GM23338 (cell line): Measurements from ENCODE around the gene MAP3K14. TPM values are rescaled to one million over a fixed set of nuclear protein-coding genes. Genes with fewer than 3 reads are reported as not detected.

Experiments used
- ATAC-seq: fragments of 200-7000 bp; cut with Tn5 transposase; 3 replicates; pipeline ENCODE4 v1.9.1; 2020
- DNase-seq: peaks from one replicate; pipeline ENCODE4 v3.0.0-alpha.2; 2015; ENCODE audit warnings: low spot score
- H2AFZ ChIP-seq: fragments of 200-600 bp; sonication (generic); 2 replicates; pipeline ENCODE4 v1.8.0; 2016; ENCODE audit warnings: antibody characterized with exemption, mild to moderate bottlenecking, moderate library complexity
- H3F3A ChIP-seq: fragments of 200-600 bp; sonication (generic); replicated peaks from 2 replicates; pipeline ENCODE4 v1.8.0; 2017; ENCODE audit warnings: antibody characterized with exemption, mixed run types, low read depth
- H3K27ac ChIP-seq: fragments of 200-600 bp; sonication (generic); 2 replicates; pipeline ENCODE4 v1.6.1; 2016; ENCODE audit warnings: low read depth
- H3K27me3 ChIP-seq: fragments of 200-600 bp; sonication (generic); 2 replicates; pipeline ENCODE4 v1.8.0; 2016; ENCODE audit warnings: mild to moderate bottlenecking, mixed run types, moderate library complexity; ENCODE audit not compliant: insufficient read depth
- H3K36me3 ChIP-seq: fragments of 200-600 bp; sonication (generic); 2 replicates; pipeline ENCODE4 v1.8.0; 2016; ENCODE audit warnings: mild to moderate bottlenecking; ENCODE audit not compliant: insufficient read depth
- H3K4me1 ChIP-seq: fragments of 200-600 bp; sonication (generic); 2 replicates; pipeline ENCODE4 v1.8.0; 2016; ENCODE audit warnings: mild to moderate bottlenecking, moderate library complexity; ENCODE audit not compliant: insufficient read depth
- H3K4me2 ChIP-seq: fragments of 200-600 bp; sonication (generic); 2 replicates; pipeline ENCODE4 v1.7.1; 2017; ENCODE audit warnings: mixed run types
- H3K4me3 ChIP-seq: fragments of 200-600 bp; sonication (generic); 2 replicates; pipeline ENCODE4 v1.6.1; 2016; ENCODE audit warnings: mixed run types
- H3K79me2 ChIP-seq: fragments of 200-600 bp; sonication (generic); replicated peaks from 2 replicates; pipeline ENCODE4 v1.8.0; 2017; ENCODE audit warnings: mild to moderate bottlenecking; ENCODE audit not compliant: insufficient read depth
- H3K9me2 ChIP-seq: fragments of 200-600 bp; sonication (generic); 2 replicates; pipeline ENCODE4 v1.8.0; 2017; ENCODE audit not compliant: insufficient read depth
- H4K20me1 ChIP-seq: fragments of 200-600 bp; sonication (generic); replicated peaks from 2 replicates; pipeline ENCODE4 v1.8.0; 2017; ENCODE audit warnings: mild to moderate bottlenecking; ENCODE audit not compliant: insufficient read depth
- H3K27ac Mint-ChIP-seq: 2 replicates; pipeline ENCODE4 v1.8.0; 2020; ENCODE audit warnings: inconsistent platforms, mild to moderate bottlenecking, moderate library complexity, mixed read lengths
- H3K27me3 Mint-ChIP-seq: 3 replicates; pipeline ENCODE4 v1.8.0; 2022; ENCODE audit warnings: low read depth, mild to moderate bottlenecking, moderate library complexity, mixed read lengths, inconsistent platforms; ENCODE audit not compliant: insufficient read depth, poor library complexity
- H3K36me3 Mint-ChIP-seq: 3 replicates; pipeline ENCODE4 v1.8.0; 2021; ENCODE audit warnings: low read depth, mild to moderate bottlenecking, inconsistent platforms, moderate library complexity, mixed read lengths
- H3K4me1 Mint-ChIP-seq: 3 replicates; pipeline ENCODE4 v1.8.0; 2020; ENCODE audit warnings: mild to moderate bottlenecking, inconsistent platforms, mixed read lengths
- H3K4me3 Mint-ChIP-seq: 3 replicates; pipeline ENCODE4 v1.8.0; 2021; ENCODE audit warnings: moderate library complexity, mild to moderate bottlenecking, inconsistent platforms, mixed read lengths
- H3K9me3 Mint-ChIP-seq: 3 replicates; pipeline ENCODE4 v1.8.0; 2020; ENCODE audit warnings: moderate library complexity, mild to moderate bottlenecking, inconsistent platforms, mixed read lengths
- CREB1 ChIP-seq: fragments of 250-450 bp; sonication (Bioruptor Pico); IDR thresholded peaks from 2 replicates; pipeline ENCODE4 v1.5.0; 2020; ENCODE audit warnings: low read depth, mild to moderate bottlenecking, moderate library complexity
- EZH2 ChIP-seq: fragments of 200-600 bp; sonication (generic); IDR thresholded peaks from one replicate; pipeline ENCODE4 v1.8.0; 2017; ENCODE audit warnings: antibody characterized with exemption, mild to moderate bottlenecking, low read depth; ENCODE audit not compliant: unreplicated experiment
- EZH2phosphoT487 ChIP-seq: fragments of 200-600 bp; sonication (generic); IDR thresholded peaks from one replicate; pipeline ENCODE4 v1.8.1; 2018; ENCODE audit warnings: antibody characterized with exemption; ENCODE audit not compliant: unreplicated experiment
- JUNB ChIP-seq: IDR thresholded peaks from one replicate; pipeline ENCODE4 v1.6.1; 2016; ENCODE audit warnings: antibody characterized with exemption; ENCODE audit not compliant: unreplicated experiment
- POLR2AphosphoS5 ChIP-seq: IDR thresholded peaks from 2 replicates; pipeline ENCODE4 v1.6.1; 2016; ENCODE audit warnings: antibody characterized with exemption, low read depth
- STAT1 ChIP-seq: IDR thresholded peaks from one replicate; pipeline ENCODE4 v1.6.1; 2016; ENCODE audit warnings: antibody characterized with exemption; ENCODE audit not compliant: unreplicated experiment
- ZNF114 ChIP-seq: fragments of 250-450 bp; sonication (Bioruptor Pico); IDR thresholded peaks from 2 replicates; pipeline ENCODE4 v1.5.0; 2020; ENCODE audit warnings: mild to moderate bottlenecking, moderate library complexity
- ZNF331 ChIP-seq: fragments of 250-450 bp; sonication (Bioruptor Pico); IDR thresholded peaks from 2 replicates; pipeline ENCODE4 v1.5.0; 2020; ENCODE audit warnings: low read depth, mild to moderate bottlenecking, moderate library complexity
- polyA plus RNA-seq: library from polyadenylated mRNA; unstranded; fragments of >200 nt; fragmentation: Nextera tagmentation; extraction: Ambion mirVana; gene quantifications from 2 replicates; pipeline ENCODE4 v1.2.1, GENCODE V29; 2016
- total RNA-seq: library from RNA; depleted of rRNA; stranded (reverse); fragments of >200 nt; shearing (Covaris generic); gene quantifications from 2 replicates; pipeline ENCODE4 v1.2.3, GENCODE V29; 2014
- TF ChIP-seq, protein P1 (sequence below): IDR thresholded peaks from one replicate; pipeline ENCODE4 v1.6.1; 2018; ENCODE audit warnings: antibody characterized with exemption; ENCODE audit not compliant: unreplicated experiment
- TF ChIP-seq, protein P2 (sequence below), 2 experiments: fragments of 200-600 bp in 1 of 2; sonication (generic) in 1 of 2; conservative IDR thresholded peaks; 2 replicates each; pipeline versions ENCODE4 v1.5.1 to v1.6.1; 2016 to 2017; ENCODE audit warnings: antibody characterized with exemption in 2 of 2, low read depth in 2 of 2, mild to moderate bottlenecking in 2 of 2, moderate library complexity in 1 of 2
- TF ChIP-seq, protein P3 (sequence below): IDR thresholded peaks from 2 replicates; pipeline ENCODE4 v1.6.1; 2016; ENCODE audit warnings: antibody characterized with exemption

Gene MAP3K14
- total and polyA plus RNA-seq, 2 experiments from 2014 or later = 1.3 to 4.9 TPM

DNA sequence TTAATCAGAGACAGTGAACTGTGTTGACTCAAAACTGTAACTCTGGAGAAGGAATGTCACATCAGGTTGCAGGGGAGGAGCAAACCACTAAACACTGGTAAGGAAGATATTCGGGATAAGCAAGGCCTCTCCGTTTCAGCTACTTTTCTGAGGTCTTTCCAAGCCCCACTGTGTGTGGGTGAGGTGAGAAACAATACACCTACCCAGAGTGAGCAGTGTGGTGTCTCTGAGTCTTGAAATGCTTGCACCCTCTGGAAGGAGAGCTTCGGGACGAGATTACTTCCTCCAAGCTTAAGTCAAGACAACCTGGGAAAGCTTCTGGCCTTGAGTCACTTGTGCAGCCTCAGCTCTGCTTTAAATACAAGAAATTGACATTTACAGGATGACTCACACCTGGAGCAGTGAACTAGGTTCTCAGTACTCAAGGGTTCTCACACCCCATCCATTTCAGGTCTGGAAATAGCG lies 2.5 kb upstream of the MAP3K14 start (continued):
- TF ChIP-seq, protein P1, sequence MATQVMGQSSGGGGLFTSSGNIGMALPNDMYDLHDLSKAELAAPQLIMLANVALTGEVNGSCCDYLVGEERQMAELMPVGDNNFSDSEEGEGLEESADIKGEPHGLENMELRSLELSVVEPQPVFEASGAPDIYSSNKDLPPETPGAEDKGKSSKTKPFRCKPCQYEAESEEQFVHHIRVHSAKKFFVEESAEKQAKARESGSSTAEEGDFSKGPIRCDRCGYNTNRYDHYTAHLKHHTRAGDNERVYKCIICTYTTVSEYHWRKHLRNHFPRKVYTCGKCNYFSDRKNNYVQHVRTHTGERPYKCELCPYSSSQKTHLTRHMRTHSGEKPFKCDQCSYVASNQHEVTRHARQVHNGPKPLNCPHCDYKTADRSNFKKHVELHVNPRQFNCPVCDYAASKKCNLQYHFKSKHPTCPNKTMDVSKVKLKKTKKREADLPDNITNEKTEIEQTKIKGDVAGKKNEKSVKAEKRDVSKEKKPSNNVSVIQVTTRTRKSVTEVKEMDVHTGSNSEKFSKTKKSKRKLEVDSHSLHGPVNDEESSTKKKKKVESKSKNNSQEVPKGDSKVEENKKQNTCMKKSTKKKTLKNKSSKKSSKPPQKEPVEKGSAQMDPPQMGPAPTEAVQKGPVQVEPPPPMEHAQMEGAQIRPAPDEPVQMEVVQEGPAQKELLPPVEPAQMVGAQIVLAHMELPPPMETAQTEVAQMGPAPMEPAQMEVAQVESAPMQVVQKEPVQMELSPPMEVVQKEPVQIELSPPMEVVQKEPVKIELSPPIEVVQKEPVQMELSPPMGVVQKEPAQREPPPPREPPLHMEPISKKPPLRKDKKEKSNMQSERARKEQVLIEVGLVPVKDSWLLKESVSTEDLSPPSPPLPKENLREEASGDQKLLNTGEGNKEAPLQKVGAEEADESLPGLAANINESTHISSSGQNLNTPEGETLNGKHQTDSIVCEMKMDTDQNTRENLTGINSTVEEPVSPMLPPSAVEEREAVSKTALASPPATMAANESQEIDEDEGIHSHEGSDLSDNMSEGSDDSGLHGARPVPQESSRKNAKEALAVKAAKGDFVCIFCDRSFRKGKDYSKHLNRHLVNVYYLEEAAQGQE = no peak
- TF ChIP-seq, protein P2, sequence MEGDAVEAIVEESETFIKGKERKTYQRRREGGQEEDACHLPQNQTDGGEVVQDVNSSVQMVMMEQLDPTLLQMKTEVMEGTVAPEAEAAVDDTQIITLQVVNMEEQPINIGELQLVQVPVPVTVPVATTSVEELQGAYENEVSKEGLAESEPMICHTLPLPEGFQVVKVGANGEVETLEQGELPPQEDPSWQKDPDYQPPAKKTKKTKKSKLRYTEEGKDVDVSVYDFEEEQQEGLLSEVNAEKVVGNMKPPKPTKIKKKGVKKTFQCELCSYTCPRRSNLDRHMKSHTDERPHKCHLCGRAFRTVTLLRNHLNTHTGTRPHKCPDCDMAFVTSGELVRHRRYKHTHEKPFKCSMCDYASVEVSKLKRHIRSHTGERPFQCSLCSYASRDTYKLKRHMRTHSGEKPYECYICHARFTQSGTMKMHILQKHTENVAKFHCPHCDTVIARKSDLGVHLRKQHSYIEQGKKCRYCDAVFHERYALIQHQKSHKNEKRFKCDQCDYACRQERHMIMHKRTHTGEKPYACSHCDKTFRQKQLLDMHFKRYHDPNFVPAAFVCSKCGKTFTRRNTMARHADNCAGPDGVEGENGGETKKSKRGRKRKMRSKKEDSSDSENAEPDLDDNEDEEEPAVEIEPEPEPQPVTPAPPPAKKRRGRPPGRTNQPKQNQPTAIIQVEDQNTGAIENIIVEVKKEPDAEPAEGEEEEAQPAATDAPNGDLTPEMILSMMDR (conservative IDR thresholded peaks at IDR 0.05; ENCODE audit: low read depth in 2 of 2) = no peak
- TF ChIP-seq JUNB (no peak), ZNF114 (CRISPR knock-in tag) (no peak), STAT1 (no peak), CREB1 (CRISPR knock-in tag) (no peak), EZH2 (no peak), EZH2phosphoT487 (no peak), POLR2AphosphoS5 (no peak)
- TF ChIP-seq, protein P3, sequence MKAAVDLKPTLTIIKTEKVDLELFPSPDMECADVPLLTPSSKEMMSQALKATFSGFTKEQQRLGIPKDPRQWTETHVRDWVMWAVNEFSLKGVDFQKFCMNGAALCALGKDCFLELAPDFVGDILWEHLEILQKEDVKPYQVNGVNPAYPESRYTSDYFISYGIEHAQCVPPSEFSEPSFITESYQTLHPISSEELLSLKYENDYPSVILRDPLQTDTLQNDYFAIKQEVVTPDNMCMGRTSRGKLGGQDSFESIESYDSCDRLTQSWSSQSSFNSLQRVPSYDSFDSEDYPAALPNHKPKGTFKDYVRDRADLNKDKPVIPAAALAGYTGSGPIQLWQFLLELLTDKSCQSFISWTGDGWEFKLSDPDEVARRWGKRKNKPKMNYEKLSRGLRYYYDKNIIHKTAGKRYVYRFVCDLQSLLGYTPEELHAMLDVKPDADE = no peak

DNA sequence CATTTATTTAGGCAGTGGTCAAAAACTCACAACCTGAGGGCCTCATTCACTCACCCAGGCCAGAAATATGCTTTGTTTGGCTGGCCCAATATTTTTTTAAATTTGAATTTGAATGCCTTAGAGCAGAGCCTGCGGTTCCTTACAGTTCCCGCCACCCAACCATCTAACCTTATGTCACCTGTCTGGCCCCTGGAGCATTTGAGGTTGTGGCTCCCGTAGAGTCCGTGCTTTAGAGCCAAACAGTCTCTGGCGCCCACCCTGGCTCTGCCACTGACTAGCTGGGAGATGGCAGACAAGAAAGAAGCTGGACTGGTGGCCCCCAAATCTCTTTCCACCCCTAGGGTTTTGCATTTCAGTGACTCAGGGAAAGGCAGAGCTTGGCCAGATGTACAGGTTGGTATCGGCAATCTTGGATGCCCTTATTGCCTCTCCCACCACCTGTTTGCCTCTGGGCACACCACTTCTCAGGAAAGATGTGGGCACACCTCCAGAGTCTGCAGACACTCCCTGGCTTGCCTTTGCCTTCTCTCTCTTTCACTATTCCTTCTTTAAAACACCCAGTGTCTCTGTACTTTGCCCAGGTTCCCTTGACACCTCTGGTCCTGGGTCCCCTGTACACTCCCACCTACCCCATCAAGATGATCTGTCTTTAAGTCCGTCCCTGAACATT lies 1.9 kb upstream of the MAP3K14 start:
- Mint-ChIP-seq H3K9me3 (no peaks in the 10 kb centered on the region), H3K36me3 (no peaks in the 10 kb centered on the region), H3K27me3 (peaks cover 11% of the 10 kb centered on the region), H3K4me3 (peak overlapping the region; percentile 39; the same call in 1 of the 3 replicates), H3K4me1 (peaks cover 23% of the 10 kb centered on the region), H3K27ac (no peak overlapping the region)
- no peak for TF ChIP-seq ZNF331 (CRISPR knock-in tag)
- TF ChIP-seq, protein P1 = no peak
- no peak for TF ChIP-seq CREB1 (CRISPR knock-in tag)
- Histone ChIP-seq H4K20me1 (peaks cover 17% of the 10 kb centered on the region), H3K79me2 (peaks cover 25% of the 10 kb centered on the region), H3K4me1 (peaks cover 25% of the 10 kb centered on the region), H3K36me3 (no peaks in the 10 kb centered on the region), H3K27me3 (peaks cover 17% of the 10 kb centered on the region), H3K4me3 (no peak overlapping the region; the same call in 1 of the 2 replicates), H3F3A (peaks cover 18% of the 10 kb centered on the region), H3K9me2 (no peaks in the 10 kb centered on the region), H3K4me2 (peak overlapping the region; percentile 90; the same call in 1 of the 2 replicates), H2AFZ (no peak overlapping the region), H3K27ac (no peak overlapping the region)
- no peak for ATAC-seq
- no peak for DNase-seq
